Liver (tissue), 3 donors: ENCODE results near the gene DOK3.

Source experiments
- GABPA ChIP-seq, 2 donors: IDR thresholded peaks in 1 of 2; conservative IDR thresholded peaks in 1 of 2; 2 replicates each; pipeline ENCODE4 v1.6.1; 2016; ENCODE audit warnings: antibody characterized with exemption in 2 of 2, mild to moderate bottlenecking in 1 of 2, moderate library complexity in 1 of 2
- HNF4A ChIP-seq, 2 donors: conservative IDR thresholded peaks; 2 replicates each; pipeline ENCODE4 v1.6.1; 2016; ENCODE audit warnings: antibody characterized with exemption in 2 of 2, mild to moderate bottlenecking in 2 of 2
- JUND ChIP-seq, 2 donors: IDR thresholded peaks; 2 replicates each; pipeline ENCODE4 v1.6.1; 2016; ENCODE audit warnings: antibody characterized with exemption in 2 of 2
- RAD21 ChIP-seq, 2 donors: IDR thresholded peaks; 2 replicates each; pipeline ENCODE4 v1.6.1; 2016; ENCODE audit warnings: antibody characterized with exemption in 2 of 2, mild to moderate bottlenecking in 2 of 2
- REST ChIP-seq: IDR thresholded peaks from 2 replicates; pipeline ENCODE4 v1.6.1; 2016; ENCODE audit warnings: antibody characterized with exemption, mild to moderate bottlenecking
- RXRA ChIP-seq, 2 donors: IDR thresholded peaks; 2 replicates each; pipeline ENCODE4 v1.6.1; 2017 to 2018; ENCODE audit warnings: antibody characterized with exemption in 2 of 2, mild to moderate bottlenecking in 1 of 2
- SP1 ChIP-seq: IDR thresholded peaks from 2 replicates; pipeline ENCODE4 v1.6.1; 2018; ENCODE audit warnings: antibody characterized with exemption, mild to moderate bottlenecking
- TAF1 ChIP-seq: conservative IDR thresholded peaks from 2 replicates; pipeline ENCODE4 v1.6.1; 2016; ENCODE audit warnings: antibody characterized with exemption, mild to moderate bottlenecking
- YY1 ChIP-seq: IDR thresholded peaks from 2 replicates; pipeline ENCODE4 v1.6.1; 2016; ENCODE audit warnings: antibody characterized with exemption, mild to moderate bottlenecking
- ZBTB33 ChIP-seq: IDR thresholded peaks from 2 replicates; pipeline ENCODE4 v1.6.1; 2016; ENCODE audit warnings: antibody characterized with exemption
- TF ChIP-seq, protein P1 (sequence below): IDR thresholded peaks from 2 replicates; pipeline ENCODE4 v1.6.1; 2016; ENCODE audit warnings: antibody characterized with exemption
- TF ChIP-seq, protein P2 (sequence below): IDR thresholded peaks from 2 replicates; pipeline ENCODE4 v1.6.1; 2016; ENCODE audit warnings: antibody characterized with exemption
- TF ChIP-seq, protein P3 (sequence below): fragments of 150-350 bp; IDR thresholded peaks from 2 replicates; pipeline ENCODE4 v1.5.1; 2017; ENCODE audit warnings: improper control_type of control experiment, low read depth, low read length; ENCODE audit not compliant: missing input control
- donor health status: healthy.
- donor health status: healthy.

DNA sequence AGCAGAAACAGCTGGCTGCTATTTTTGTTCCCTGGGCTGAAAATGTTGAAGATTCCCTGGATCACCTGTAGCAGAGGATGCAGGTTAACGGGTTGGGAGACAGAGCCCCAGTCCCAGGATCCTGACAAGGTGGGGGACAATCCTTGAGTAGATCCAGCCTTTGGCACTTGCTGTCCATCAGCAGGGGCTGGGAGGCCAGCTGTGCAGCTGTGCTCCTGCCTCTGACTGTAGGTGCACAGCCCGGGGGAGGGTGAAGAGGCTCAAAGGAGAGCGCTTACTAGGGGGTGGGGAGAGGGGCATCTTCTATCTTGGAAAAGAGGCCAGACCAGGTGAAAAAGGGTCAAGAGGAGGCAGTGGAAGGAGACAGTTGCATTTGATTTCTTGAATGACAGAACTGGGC lies 10.6 kb upstream of the DOK3 start:
- TF ChIP-seq, protein P1, sequence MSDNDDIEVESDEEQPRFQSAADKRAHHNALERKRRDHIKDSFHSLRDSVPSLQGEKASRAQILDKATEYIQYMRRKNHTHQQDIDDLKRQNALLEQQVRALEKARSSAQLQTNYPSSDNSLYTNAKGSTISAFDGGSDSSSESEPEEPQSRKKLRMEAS = no peak
- TF ChIP-seq, protein P2, sequence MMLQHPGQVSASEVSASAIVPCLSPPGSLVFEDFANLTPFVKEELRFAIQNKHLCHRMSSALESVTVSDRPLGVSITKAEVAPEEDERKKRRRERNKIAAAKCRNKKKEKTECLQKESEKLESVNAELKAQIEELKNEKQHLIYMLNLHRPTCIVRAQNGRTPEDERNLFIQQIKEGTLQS = no peak
- TF ChIP-seq, protein P3, sequence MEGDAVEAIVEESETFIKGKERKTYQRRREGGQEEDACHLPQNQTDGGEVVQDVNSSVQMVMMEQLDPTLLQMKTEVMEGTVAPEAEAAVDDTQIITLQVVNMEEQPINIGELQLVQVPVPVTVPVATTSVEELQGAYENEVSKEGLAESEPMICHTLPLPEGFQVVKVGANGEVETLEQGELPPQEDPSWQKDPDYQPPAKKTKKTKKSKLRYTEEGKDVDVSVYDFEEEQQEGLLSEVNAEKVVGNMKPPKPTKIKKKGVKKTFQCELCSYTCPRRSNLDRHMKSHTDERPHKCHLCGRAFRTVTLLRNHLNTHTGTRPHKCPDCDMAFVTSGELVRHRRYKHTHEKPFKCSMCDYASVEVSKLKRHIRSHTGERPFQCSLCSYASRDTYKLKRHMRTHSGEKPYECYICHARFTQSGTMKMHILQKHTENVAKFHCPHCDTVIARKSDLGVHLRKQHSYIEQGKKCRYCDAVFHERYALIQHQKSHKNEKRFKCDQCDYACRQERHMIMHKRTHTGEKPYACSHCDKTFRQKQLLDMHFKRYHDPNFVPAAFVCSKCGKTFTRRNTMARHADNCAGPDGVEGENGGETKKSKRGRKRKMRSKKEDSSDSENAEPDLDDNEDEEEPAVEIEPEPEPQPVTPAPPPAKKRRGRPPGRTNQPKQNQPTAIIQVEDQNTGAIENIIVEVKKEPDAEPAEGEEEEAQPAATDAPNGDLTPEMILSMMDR = no peak
- TF ChIP-seq TAF1 = no peak
- TF ChIP-seq GABPA (IDR thresholded peaks at IDR 0.05 in 1 of 2, conservative IDR thresholded peaks at IDR 0.05 in 1 of 2) = no peak
- no peak for TF ChIP-seq RXRA (IDR thresholded peaks at IDR 0.05)
- no peak for TF ChIP-seq SP1
- no peak for TF ChIP-seq RAD21 (IDR thresholded peaks at IDR 0.05)
- TF ChIP-seq YY1 = no peak
- TF ChIP-seq REST = no peak
- TF ChIP-seq JUND (IDR thresholded peaks at IDR 0.05) = no peak
- TF ChIP-seq ZBTB33 = no peak
- no peak for TF ChIP-seq HNF4A (conservative IDR thresholded peaks at IDR 0.05)
